GM13976 (cell line): ENCODE results near the gene CDK5.

ENCODE experiments used
- DNase-seq: peaks from one replicate; pipeline ENCODE4 v3.0.0; 2012; ENCODE audit warnings: low spot score
- in situ Hi-C: fragments of 300-500 bp; cut with MboI; formaldehyde crosslinking; loops from one replicate; pipeline ENCODE4 v1.12.0; 2022; ENCODE audit warnings: low sequenced_read_pairs, mixed read lengths, inconsistent platforms; ENCODE audit not compliant: unreplicated experiment
- TF ChIP-seq, protein P1 (sequence below): IDR thresholded peaks from 2 replicates; pipeline ENCODE4 v1.5.1; 2012; ENCODE audit warnings: borderline replicate concordance, mild to moderate bottlenecking; ENCODE audit not compliant: insufficient read depth; ENCODE audit errors: extremely low read depth, missing control alignments, control extremely low read depth

CDK5 gene

DNA sequence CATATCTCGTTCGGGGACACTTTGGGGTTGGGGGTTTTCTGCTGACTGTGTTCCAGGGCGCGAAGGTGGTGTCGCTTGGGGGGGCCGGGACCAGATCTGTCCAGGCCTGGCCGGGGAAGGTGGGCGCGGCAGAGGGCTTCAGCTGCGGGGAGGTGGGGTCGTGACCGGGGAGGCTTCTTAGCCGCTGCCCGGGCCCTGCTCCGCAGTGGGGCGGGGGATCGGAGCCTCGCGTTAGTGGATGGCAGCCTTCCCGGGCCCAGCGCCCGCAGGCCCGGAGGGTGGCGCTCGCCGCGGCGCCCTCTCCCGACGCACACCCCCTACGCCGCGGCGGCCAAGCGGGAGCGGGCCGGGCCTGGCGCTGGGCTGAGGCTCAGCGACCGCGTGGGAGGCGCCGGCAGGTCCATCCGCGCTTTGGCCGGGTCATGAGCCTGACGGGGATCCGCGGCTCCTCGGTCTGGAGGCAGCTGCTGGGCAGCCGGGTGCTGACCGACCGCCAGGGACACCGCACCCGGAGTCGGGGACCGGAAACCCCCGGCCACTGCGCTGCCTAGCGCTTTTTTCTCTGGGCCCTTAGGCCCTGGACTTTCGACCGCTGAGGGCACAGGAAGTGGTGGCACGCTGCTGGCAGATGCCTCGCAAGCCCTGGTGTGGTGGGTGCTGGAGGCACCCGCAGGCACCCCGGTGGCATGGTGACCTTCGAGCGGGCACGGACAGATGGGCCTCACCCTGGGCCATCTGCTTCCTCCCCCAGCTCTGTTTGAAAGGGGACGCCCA lies 29.7 kb upstream of the CDK5 start:
- DNase-seq = peak; percentile 70
- TF ChIP-seq, protein P1, sequence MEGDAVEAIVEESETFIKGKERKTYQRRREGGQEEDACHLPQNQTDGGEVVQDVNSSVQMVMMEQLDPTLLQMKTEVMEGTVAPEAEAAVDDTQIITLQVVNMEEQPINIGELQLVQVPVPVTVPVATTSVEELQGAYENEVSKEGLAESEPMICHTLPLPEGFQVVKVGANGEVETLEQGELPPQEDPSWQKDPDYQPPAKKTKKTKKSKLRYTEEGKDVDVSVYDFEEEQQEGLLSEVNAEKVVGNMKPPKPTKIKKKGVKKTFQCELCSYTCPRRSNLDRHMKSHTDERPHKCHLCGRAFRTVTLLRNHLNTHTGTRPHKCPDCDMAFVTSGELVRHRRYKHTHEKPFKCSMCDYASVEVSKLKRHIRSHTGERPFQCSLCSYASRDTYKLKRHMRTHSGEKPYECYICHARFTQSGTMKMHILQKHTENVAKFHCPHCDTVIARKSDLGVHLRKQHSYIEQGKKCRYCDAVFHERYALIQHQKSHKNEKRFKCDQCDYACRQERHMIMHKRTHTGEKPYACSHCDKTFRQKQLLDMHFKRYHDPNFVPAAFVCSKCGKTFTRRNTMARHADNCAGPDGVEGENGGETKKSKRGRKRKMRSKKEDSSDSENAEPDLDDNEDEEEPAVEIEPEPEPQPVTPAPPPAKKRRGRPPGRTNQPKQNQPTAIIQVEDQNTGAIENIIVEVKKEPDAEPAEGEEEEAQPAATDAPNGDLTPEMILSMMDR = peak; percentile 59
- in situ Hi-C loops = no loop called here

DNA sequence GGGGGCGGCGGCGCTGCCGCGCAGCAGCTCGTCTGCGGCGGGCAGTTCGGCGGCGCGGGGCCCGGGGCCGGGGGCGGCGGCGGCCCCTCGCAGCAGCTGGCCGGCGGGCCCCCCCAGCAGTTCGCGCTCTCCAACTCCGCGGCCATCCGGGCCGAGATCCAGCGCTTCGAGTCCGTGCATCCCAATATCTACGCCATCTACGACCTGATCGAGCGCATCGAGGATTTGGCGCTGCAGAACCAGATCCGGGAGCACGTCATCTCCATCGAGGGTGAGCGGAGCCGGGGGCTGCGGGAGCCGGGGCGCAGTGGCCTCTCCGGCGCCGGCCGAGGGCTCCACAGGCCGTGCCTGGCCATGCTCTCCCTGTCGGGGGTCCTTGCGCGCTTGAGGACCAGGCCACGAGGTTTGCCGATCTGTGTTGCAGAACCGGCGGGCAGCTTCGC lies 29.1 kb upstream of the CDK5 start:
- TF ChIP-seq, protein P1 = no peak
- no peak for DNase-seq
- in situ Hi-C loops = no loop called here

DNA sequence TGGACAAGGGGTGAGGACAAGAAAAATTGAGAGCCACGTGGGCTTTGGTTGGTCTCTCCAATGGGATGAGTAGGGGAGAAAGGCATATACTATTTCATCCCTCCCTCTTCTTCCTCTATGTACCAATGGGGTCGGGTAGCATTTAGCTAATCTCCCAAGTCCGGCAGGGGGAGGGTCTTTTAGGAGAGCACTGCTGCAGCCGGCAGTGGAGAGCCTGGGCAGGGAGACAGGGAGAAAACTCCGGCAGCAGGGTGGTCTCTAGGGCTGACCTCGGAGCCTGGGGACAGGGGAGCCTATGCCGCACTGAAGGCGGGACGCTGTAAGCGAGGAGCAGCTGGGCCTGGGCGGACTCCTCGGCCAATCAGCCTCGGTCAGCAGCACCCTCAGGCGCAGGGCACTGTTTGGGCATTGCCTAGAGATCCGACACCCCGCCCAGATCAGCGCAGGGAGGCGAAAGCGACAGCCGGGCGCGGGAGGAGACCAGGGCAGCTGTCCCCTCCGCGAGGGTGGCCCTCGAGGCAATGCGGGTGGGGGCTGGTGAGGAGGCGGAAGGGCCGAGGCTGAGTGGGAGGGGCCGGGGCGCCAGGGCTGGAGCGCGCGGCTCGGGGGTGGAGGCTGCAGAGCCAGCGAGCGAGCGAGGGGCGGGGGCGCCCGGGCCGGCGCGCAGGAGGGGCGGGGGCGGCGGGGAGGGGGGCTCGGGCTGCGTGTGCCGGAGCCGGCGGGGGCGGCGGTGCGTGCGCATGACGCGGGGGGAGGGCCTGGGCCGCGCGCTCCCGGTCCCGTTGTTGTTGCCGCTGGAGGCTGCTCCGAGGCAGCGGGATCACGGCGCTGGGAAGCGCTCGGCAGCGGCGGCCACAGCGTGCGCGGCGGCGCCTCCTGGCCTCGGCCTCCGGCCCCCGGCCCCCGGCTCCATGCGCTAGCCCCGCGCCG lies 28.3 kb upstream of the CDK5 start, which contains the start of gene AGAP3:
AGAP3 (plus strand) TSS at position 785 of the 930 bp plus-strand sequence. CDS start 267 bp downstream, outside the sequence.
- in situ Hi-C loops = no loop called here
- peak; percentile 92 for DNase-seq
- TF ChIP-seq, protein P1 = no peak

DNA sequence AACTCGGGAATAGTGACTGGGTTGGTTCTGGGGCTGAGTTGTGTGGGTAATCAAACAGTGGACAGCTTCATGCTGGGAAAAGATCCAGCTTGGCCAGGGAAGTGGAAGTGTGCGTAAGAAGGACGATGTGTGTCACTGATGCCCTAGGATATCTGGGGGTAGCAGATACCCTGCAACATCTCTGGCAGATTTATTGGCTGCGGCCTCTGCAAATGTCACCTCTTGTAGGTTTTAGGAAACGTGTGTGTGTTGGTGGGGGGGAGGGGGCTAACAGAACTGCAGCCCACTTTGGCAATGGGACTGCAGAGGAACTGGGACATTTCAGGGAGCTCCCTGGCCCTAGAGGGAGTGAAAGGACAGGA lies 27.6 kb upstream of the CDK5 start:
- TF ChIP-seq, protein P1 = no peak
- in situ Hi-C loops = no loop called here
- no peak for DNase-seq

DNA sequence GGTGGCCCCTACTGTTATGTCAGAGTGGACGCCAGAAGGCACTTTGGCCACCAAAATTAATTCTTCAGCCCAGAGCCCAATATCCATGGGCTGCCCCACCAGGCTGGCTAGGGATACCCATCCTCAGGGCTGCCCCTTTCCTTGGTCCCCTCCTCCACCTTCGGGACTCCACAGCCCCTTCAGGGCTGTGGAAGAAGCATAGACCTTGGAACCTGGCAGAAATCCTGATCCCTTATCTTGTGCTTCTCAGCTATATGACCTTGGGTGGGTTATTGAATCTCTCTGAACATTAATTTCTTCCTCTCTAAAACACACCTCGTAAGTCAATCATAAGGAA lies 26.1 kb upstream of the CDK5 start:
- DNase-seq = no peak
- in situ Hi-C loops = no loop called here
- TF ChIP-seq, protein P1 = no peak

DNA sequence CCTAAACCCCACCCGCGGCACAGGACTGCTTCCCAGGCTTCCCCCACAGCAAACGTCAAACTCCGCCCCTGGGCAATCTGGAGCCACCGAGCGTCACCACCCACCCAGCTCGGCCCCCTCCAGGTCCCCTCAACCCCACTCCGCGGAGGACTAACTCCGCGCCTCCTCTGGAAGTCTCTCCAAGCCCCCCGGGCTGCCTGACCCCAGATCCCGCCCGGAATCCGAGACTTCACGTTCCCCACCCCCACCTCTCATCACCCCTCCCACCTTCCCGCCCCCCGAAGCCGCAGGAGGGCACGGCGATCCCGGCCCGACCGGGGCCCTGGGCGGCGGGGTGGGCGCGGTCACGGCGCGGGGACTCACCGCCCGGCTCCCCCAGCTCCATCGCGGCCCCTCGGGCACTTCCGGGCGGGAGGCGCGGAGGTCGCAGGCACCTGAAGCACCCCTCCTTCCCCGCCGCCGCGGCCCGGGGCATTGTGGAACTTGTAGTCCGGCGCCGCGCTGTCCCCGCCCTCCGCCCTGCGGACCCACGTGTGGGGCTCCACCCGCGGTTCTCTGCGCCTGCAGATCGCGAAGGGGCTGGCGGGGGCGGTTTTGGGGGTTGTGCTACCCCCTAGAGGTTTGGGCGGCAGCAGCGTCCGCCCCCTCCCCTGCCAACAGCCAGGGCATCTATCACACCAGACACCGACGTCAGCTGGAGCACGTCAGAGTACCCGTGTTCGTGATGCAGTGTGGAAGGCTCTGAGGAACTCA lies 25.6 kb upstream of the CDK5 start, which contains the start of gene TMUB1:
TMUB1 (minus strand) TSS at position 423 of the 753 bp plus-strand sequence. CDS start 930 bp downstream, outside the sequence.
- TF ChIP-seq, protein P1 = no peak
- peak; percentile 89 for DNase-seq
- in situ Hi-C loops = no loop called here
